CD4-positive, alpha-beta T cell (primary cell): ENCODE measurements around the gene PRMT7. TPM values are rescaled to one million over a fixed set of nuclear protein-coding genes. Genes with fewer than 3 reads are reported as not detected.

ENCODE experiments used
- ATAC-seq: fragments of 200-7000 bp; cut with Tn5 transposase; one replicate; pipeline ENCODE4 v1.10.0; 2022; ENCODE audit warnings: mild to moderate bottlenecking; ENCODE audit not compliant: poor library complexity
- CTCF ChIA-PET: fragments of 350-600 bp; sonication (Branson Sonifier 250); formaldehyde crosslinking; loops from one replicate; lab custom pipeline; 2021; ENCODE audit warnings: antibody characterized with exemption, inconsistent platforms; lab: Charles Lee
- POLR2A ChIA-PET: fragments of 350-600 bp; sonication (Branson Sonifier 250); formaldehyde crosslinking; loops from one replicate; lab custom pipeline; 2021; ENCODE audit warnings: antibody characterized with exemption, inconsistent platforms; lab: Charles Lee
- DNase-seq, 14 experiments: peaks; one replicate each; pipeline ENCODE4 v3.0.0-alpha.2; 2013 to 2020; ENCODE audit warnings: mixed read lengths in 2 of 14
- H3K27ac ChIP-seq, 2 donors: one replicate each; pipeline versions ENCODE4 v1.5.1 to v1.7.0; 2013; ENCODE audit warnings: low read length in 2 of 2, low read depth in 1 of 2, mild to moderate bottlenecking in 1 of 2
- H3K27me3 ChIP-seq, 2 experiments: 1 replicate in 1 of 2; 2 replicates in 1 of 2; pipeline versions ENCODE4 v1.6.1 to v1.7.0; 2013; ENCODE audit warnings: low read length in 2 of 2, control low read depth in 1 of 2, mild to moderate bottlenecking in 1 of 2, moderate library complexity in 1 of 2; ENCODE audit not compliant: insufficient read depth in 2 of 2, control insufficient read depth in 1 of 2
- H3K36me3 ChIP-seq: one replicate; pipeline ENCODE4 v1.6.1; 2013; ENCODE audit warnings: low read length, control low read depth; ENCODE audit not compliant: insufficient read depth
- H3K4me1 ChIP-seq: one replicate; pipeline ENCODE4 v1.6.1; 2013; ENCODE audit warnings: low read length, control low read depth; ENCODE audit not compliant: insufficient read depth
- H3K4me3 ChIP-seq: one replicate; pipeline ENCODE4 v1.5.1; 2013; ENCODE audit warnings: mild to moderate bottlenecking, low read length, moderate library complexity
- H3K9me3 ChIP-seq, 2 experiments: 1 replicate in 1 of 2; 2 replicates in 1 of 2; pipeline versions ENCODE4 v1.6.1 to v1.7.0; 2013; ENCODE audit warnings: low read length in 2 of 2, mild to moderate bottlenecking in 2 of 2, control low read depth in 1 of 2, moderate library complexity in 1 of 2; ENCODE audit not compliant: control insufficient read depth in 1 of 2, insufficient read depth in 1 of 2
- H3K27ac Mint-ChIP-seq: one replicate; pipeline ENCODE4 v1.8.0; 2020; ENCODE audit warnings: mixed read lengths
- H3K27me3 Mint-ChIP-seq: one replicate; pipeline ENCODE4 v1.8.0; 2021; ENCODE audit warnings: mixed read lengths
- H3K36me3 Mint-ChIP-seq: one replicate; pipeline ENCODE4 v1.8.0; 2021; ENCODE audit warnings: low read depth, mixed read lengths
- H3K4me1 Mint-ChIP-seq: one replicate; pipeline ENCODE4 v1.8.0; 2021; ENCODE audit warnings: low read depth, mixed read lengths
- H3K4me3 Mint-ChIP-seq: one replicate; pipeline ENCODE4 v1.8.0; 2020; ENCODE audit warnings: mild to moderate bottlenecking, mixed read lengths
- H3K9me3 Mint-ChIP-seq: one replicate; pipeline ENCODE4 v1.8.0; 2020; ENCODE audit warnings: mixed read lengths
- intact Hi-C, 2 experiments: fragments of 100-400 bp; cut with DNase I in 1 of 2; cut with micrococcal nuclease in 1 of 2; formaldehyde crosslinking; loops; one replicate each; pipeline versions ENCODE4 v1.15.1 to v1.9.0; 2023 to 2025; cut with DNase I, micrococcal nuclease
- total RNA-seq, 174 experiments: library from RNA in 2 of 174; stranded (reverse) in 2 of 174; gene quantifications; one replicate each; pipeline ENCODE4 v1.2.3 and lab custom pipeline; 2021 to 2026
- TF ChIP-seq, protein P1 (sequence below): fragments of 200-600 bp; IDR thresholded peaks from one replicate; pipeline ENCODE4 v1.8.0; 2022; ENCODE audit warnings: antibody characterized with exemption, mild to moderate bottlenecking

The PRMT7 gene
- total RNA-seq, 2 experiments from 2014 or later: 46.3 to 51.0 TPM

DNA sequence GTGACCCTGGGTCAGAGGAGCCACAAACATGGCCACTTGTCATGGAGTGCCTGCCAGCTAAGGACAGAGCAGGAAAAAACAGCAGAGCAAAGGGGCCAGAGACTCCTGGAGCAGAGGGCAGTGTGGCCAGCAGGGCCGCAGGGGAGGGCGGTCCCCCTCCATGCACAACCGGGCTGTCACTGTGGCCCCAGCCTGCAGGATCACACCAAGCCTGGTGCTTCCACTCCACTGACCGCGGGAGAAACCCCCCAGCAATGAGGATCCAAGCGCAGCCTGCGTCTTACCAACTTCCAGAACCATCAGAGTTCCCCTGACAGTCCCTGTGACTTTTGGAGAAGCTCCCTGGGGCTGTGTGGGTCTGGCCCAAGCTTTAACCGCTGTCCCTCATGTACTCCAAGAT, 62.0 kb downstream of the PRMT7 start:
- no peak overlapping the region for H3K4me3 Mint-ChIP-seq
- no peaks in the 10 kb centered on the region for H3K27me3 Mint-ChIP-seq
- H3K4me3 ChIP-seq: no peak overlapping the region
- no peak overlapping the region for H3K27ac Mint-ChIP-seq
- H3K36me3 Mint-ChIP-seq: no peaks in the 10 kb centered on the region
- no peaks in the 10 kb centered on the region for H3K9me3 Mint-ChIP-seq
- POLR2A ChIA-PET: no interaction called here
- no peaks in the 10 kb centered on the region for H3K9me3 ChIP-seq
- no peak overlapping the region for H3K27ac ChIP-seq
- peaks cover 35% of the 10 kb centered on the region for H3K4me1 Mint-ChIP-seq
- TF ChIP-seq, protein P1, sequence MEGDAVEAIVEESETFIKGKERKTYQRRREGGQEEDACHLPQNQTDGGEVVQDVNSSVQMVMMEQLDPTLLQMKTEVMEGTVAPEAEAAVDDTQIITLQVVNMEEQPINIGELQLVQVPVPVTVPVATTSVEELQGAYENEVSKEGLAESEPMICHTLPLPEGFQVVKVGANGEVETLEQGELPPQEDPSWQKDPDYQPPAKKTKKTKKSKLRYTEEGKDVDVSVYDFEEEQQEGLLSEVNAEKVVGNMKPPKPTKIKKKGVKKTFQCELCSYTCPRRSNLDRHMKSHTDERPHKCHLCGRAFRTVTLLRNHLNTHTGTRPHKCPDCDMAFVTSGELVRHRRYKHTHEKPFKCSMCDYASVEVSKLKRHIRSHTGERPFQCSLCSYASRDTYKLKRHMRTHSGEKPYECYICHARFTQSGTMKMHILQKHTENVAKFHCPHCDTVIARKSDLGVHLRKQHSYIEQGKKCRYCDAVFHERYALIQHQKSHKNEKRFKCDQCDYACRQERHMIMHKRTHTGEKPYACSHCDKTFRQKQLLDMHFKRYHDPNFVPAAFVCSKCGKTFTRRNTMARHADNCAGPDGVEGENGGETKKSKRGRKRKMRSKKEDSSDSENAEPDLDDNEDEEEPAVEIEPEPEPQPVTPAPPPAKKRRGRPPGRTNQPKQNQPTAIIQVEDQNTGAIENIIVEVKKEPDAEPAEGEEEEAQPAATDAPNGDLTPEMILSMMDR: no peak
- H3K36me3 ChIP-seq: no peaks in the 10 kb centered on the region
- CTCF ChIA-PET: no interaction called here
- no peak for ATAC-seq
- DNase-seq: no peak
- H3K4me1 ChIP-seq: peaks cover 39% of the 10 kb centered on the region
- no peaks in the 10 kb centered on the region for H3K27me3 ChIP-seq
- intact Hi-C loops: no loop called here

DNA sequence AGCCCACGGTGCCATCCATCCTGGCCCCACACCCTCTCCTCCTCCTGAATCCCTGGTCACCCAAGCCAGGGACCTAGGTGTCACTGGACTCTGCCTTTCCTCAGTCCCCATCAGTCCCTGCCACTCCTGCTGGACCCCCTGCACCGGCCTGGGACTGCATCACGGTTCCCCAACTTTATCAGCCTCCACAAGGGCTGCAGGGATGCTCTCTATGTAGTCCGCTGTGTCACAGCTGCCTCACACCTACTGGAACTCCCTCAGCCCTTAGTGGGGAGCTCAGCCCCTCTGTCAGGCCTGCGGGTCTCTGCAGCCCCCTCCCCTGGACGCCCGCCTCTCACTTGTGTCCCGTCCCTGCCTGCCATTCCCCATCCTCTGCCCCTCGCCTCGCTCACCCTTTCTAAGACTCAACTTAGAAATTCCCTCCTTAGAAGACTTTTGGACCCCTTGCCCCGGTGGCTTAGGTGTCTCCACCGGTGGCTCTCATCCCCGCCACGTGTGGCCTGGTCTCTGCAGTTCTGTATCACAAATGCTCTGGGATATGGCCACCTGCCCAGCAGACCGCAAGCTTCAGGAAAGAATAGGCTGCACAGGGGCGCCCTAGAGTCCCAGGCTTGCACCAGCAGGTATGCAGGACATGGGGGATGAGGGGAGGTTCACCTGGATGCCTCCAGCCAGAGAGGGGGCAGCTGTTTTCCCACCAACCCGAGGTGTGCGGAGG, 62.9 kb downstream of the PRMT7 start:
- Mint-ChIP-seq H3K27me3 (no peaks in the 10 kb centered on the region), H3K36me3 (no peaks in the 10 kb centered on the region), H3K27ac (no peak overlapping the region), H3K9me3 (no peaks in the 10 kb centered on the region), H3K4me1 (peaks cover 28% of the 10 kb centered on the region), H3K4me3 (no peak overlapping the region)
- H3K27me3 ChIP-seq: no peaks in the 10 kb centered on the region
- H3K4me1 ChIP-seq: peaks cover 31% of the 10 kb centered on the region
- intact Hi-C loops: no loop called here
- H3K4me3 ChIP-seq: no peak overlapping the region
- TF ChIP-seq, protein P1: no peak
- H3K9me3 ChIP-seq: no peaks in the 10 kb centered on the region
- ATAC-seq: no peak
- H3K36me3 ChIP-seq: no peaks in the 10 kb centered on the region
- H3K27ac ChIP-seq: no peak overlapping the region
- POLR2A ChIA-PET: interaction anchor here (0.5 kb wide), 1 partner anchor 189 kb away, joined by 3 read pairs; no protein-coding TSS in a partner anchor
- CTCF ChIA-PET: interaction anchor here (0.6 kb wide), 1 partner anchor 786 kb away, joined by 3 read pairs; no protein-coding TSS in a partner anchor
- no peak for DNase-seq

DNA sequence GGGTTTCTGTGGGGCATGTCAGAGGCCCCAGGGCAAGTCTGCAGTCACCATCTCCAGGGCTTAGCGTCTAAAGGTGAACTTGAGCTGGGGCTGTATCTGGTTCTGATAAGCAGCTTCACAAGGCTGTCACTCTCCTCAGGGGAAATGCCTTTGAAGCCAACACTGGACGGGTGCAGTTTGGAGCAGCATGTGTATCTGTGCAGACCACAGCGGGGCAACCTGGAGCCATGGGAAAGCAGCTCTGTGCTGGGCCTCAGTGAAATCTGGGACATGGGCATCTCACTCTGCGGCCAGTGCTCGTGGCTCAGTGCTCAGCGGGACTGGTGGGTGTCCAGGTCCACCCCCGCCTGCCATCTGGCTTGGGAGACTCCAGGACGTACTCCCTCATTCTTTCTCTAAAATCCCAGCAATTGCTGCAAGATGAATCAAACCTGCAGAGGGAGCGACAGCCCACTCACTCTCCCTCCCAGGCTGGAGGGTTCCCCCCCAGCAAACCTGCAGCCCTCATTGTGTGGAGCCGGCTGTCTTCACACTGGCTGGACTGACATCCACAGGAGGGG, 63.5 kb downstream of the PRMT7 start:
- Histone ChIP-seq H3K4me3 (no peak overlapping the region), H3K4me1 (peaks cover 31% of the 10 kb centered on the region), H3K36me3 (no peaks in the 10 kb centered on the region), H3K27ac (no peak overlapping the region), H3K27me3 (no peaks in the 10 kb centered on the region), H3K9me3 (no peaks in the 10 kb centered on the region)
- DNase-seq (no peak), ATAC-seq (no peak)
- no peaks in the 10 kb centered on the region for H3K36me3 Mint-ChIP-seq
- TF ChIP-seq, protein P1: no peak
- intact Hi-C loops: no loop called here
- POLR2A ChIA-PET: interaction anchor here (0.5 kb wide), 1 partner anchor 190 kb away, joined by 3 read pairs; no protein-coding TSS in a partner anchor
- CTCF ChIA-PET: interaction anchor here (0.6 kb wide), 1 partner anchor 785 kb away, joined by 3 read pairs; no protein-coding TSS in a partner anchor
- no peak overlapping the region for H3K4me3 Mint-ChIP-seq
- H3K9me3 Mint-ChIP-seq: no peaks in the 10 kb centered on the region
- H3K27ac Mint-ChIP-seq: no peak overlapping the region
- no peaks in the 10 kb centered on the region for H3K27me3 Mint-ChIP-seq
- peaks cover 28% of the 10 kb centered on the region for H3K4me1 Mint-ChIP-seq
